HG02885 (cell line): Measurements from ENCODE around the gene PAQR7.
A peak's percentile ranks its signal among the peaks of the same experiment; 100 is the strongest.

Experiments
- ATAC-seq: cut with Tn5 transposase; IDR thresholded peaks from one replicate; pipeline ENCODE4 v1.9.1; 2021; ENCODE audit warnings: mild to moderate bottlenecking; ENCODE audit not compliant: unreplicated experiment, poor library complexity

The PAQR7 gene

DNA sequence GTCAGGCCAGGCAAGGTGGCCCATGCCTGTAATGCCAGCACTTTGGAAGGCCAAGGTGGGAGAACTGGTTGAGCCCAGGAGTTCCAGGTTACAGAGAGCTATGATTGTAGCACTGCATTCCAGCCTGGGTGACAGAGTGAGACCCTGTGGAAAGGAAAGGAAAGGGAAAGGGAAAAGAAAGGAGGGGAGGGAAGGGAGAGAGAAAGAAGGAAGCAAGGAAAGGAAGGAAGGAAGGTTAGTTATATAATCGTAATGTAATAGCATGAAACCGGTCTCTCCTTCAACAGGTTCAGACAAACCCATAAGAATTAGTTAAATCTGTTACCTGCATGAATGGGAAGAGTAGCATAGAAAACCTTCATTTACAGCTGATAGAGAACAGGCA, 1.2 kb upstream of the PAQR7 start:
- ATAC-seq: no peak

GRCh38 chr1:25875856-25876692, 566 bp upstream of the PAQR7 start:
- peak; percentile 14 for ATAC-seq

DNA sequence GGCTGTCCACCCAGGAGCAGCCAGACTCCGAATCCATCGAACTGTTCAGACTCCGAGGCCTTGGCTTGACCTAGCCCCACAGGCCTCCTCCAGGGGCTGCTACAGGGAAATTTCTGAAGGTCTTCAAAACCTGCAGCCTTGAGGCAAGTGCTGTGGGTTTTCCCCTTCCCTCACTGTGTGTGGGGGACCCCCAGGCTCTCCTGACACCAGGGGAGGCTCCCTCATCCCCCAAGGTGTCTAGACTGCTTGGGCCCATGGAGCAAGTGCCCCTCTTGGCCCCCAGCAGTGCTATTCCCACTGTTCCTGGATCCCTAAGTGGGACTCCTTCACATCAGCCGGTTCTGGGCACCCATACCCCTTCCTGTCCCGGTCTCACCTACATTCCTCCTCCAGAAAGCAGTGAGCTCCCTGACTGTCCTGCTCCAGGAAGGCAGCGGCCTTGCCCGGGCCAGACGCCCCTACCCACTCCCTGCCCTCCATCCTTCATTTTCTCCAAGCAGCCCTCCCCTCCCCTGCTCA, 814 bp downstream of the PAQR7 start:
- no peak for ATAC-seq

DNA sequence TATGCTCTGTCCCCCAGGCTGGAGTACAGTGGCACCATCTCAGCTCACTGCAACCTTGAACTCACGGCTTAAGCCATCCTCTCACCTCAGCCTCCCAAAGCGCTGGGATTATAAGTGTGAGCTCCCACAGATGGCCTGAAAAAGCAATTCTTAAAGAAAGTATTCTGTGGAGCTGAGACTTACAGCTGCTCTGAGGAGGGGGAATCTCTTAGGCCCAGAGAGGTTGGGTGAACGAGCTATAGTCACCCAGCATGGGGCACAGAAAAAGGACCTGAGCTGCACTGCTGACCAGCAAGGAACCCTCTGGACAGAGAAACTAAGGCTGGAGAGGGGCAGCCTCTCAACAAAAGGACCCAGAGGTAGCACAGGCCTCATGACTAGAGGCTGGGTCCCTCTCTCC, 1.3 kb downstream of the PAQR7 start:
- no peak for ATAC-seq

DNA sequence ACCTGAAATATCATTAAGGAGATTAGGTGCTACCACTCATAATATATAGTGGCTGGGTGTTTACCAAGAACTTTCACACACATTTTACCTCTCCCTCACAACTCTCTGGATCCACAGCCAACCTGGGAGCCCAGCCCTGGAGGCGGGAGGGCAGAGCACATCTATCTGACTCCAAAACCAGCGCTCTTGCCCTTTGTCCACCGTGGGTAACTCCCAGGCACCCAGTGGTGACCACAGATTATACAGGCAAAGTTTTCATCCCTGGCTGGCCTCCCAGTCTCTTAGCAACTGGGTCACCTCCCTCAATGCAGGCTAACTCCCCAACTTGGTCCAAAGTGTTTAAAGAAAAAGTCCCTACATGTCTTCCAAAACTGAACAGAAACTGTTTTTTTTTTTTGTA, 2.4 kb downstream of the PAQR7 start:
- no peak for ATAC-seq

DNA sequence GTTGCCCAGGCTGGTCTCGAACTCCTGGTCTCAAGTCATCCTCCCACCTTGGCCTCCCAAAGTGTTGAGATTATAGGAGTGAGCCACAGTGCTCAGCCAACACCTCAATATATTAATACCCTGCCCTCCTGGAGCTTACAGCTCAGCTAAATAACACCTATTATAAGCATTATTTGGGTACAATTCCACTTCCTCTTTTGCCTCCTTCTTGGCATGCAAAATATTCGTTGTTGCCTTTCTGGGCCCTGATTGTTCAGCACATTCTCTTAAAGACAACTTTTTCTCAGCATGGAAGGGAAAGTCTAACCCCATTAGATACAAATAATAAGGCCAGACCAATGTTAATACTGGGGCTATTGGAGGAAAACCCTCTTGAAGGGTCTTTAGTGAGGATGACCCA, 2.8 kb downstream of the PAQR7 start:
- ATAC-seq: no peak

DNA sequence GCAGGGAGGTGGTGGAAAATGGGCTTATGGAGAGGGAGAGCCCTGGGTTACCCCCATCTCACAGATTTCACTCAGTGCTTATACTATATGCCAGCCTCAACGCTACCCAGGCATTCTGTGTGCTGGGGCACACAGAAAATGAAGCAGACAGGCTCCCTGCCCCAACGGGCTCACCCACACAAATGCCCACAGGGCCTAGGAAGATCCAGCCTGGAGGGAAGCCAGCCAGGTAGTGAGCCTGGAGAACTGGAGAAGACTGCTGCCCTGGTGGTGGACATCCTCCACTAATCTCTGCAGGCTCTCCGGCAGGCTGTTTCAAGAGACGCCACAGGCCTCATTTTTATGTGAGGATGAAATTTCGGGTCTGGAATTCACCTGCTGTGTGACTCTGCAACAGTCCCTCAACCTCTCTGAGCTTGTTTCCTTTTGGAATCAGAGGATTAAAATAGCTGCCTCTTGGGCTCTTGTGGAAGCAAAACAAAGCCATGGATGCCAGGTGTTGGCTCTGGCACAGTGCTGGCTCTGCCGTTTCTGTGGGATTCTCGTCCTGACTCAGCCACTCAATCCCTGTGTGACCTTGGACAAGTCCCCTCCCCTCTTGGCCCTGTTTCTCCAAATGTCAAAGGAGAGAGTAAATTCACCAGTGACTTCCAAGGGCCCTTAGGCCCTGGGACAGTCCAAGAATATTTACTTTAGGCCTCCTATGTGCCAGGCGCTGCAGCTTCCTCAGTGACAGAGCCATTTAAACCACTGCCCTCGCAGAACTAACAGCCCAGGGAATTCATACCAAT, 3.6 kb downstream of the PAQR7 start:
- ATAC-seq: no peak

- no peak for ATAC-seq
These were observed 4.3 kb downstream of the PAQR7 start for GRCh38 chr1:25871086-25871703.

DNA sequence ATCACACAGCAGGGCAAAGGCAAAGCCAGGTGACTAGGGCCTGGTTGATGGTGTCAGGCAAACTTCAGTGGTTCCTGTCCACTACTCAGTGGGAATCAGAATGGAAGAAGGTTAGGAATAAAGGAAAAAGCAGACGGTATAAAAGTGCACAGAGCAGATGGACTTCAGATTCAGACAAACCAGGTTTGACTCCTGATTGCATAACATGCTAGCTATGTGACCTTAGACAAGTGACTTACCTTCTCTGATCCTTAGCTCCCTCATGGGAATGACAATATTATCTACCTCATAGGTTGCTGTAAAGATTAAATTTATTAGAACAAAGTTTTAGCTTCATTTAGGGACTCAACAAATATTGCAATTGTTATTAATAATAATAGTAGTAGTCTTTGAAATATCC, 4.9 kb downstream of the PAQR7 start:
- ATAC-seq: no peak

GRCh38 chr1:25869909-25870606, 5.5 kb downstream of the PAQR7 start:
- ATAC-seq: no peak

- no peak for ATAC-seq
These were observed 8.1 kb downstream of the PAQR7 start for GRCh38 chr1:25867210-25867991.

GRCh38 chr1:25866288-25866687, 9.2 kb downstream of the PAQR7 start:
- ATAC-seq: no peak

DNA sequence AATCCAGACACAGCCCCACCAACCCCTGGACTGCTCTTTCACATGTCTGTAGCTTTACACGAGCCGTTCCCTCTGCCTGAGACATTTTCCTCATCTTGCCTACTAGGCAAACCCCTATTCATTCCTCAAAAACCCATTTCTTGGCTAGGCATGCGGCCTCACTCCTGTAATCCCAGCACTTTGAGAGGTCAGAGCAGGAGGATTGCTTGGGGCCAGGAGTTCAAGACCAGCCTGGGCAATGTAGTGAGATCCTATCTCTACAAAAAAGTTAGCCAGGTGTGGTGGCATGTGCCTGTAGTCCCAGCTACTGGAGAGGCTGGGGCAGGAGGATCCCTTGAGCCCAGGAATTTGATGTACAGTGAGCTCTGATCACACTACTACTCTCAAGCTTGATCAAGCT, 11.1 kb downstream of the PAQR7 start:
- no peak for ATAC-seq

GRCh38 chr1:25863486-25864262, 11.8 kb downstream of the PAQR7 start:
- ATAC-seq: no peak

- no peak for ATAC-seq
These were observed 12.6 kb downstream of the PAQR7 start for GRCh38 chr1:25862785-25863485.

DNA sequence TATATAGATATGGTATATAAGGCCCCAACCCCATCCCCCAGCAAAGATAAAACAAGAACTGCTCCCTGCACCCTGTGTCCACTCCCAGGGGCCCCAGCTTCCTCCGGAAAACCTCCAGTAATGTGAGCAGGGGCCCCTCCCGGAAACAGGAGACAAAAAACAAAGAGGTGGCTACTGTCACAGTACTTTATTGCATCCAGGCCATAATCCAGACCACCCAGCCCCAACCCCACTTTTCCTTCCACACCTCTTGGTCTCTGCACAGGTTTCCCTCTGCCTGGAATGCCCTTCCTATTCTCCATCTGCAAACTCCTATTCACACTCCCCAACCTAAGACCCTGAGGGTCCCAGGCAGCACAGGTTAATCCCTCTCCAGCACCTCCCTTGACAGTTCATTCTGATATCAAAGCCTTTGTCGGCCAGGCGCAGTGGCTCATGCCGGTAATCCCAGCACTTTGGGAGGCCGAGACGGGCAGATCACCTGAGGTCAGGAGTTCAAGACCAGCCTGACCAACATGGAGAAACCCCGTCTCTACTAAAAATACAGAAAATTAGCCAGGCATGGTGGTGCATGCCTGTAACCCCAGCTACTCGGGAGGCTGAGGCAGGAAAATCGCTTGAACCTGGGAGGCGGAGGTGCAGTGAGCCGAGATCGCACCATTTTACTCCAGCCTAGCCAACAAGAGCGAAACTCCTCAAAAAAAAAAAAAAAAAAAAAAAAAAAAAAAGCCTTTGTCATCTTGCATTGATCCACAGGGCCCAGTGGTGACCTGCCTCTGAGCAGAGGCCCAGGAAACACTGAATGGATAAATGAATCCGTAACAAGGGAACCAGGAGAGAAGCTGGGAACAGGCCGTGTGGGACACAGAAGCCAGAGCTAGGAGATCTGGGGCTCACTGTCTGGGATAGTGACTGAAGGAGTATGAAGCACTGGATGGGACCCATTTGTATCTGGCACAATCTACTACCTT, 13.9 kb downstream of the PAQR7 start:
- ATAC-seq: no peak
